AG09309 (cell line): ENCODE results near the gene NDUFS1.

Source experiments
- DNase-seq: peaks from one replicate; pipeline ENCODE4 v3.0.0-alpha.2; 2010; ENCODE audit warnings: low read depth
- H3K4me3 ChIP-seq: 2 replicates; pipeline ENCODE4 v1.5.1; 2011; ENCODE audit warnings: mild to moderate bottlenecking, low read depth, low read length, moderate library complexity; ENCODE audit not compliant: control insufficient read depth
- TF ChIP-seq, protein P1 (sequence below): IDR thresholded peaks from 2 replicates; pipeline ENCODE4 v1.5.1; 2011; ENCODE audit warnings: mild to moderate bottlenecking, low read depth, low read length, inconsistent platforms; ENCODE audit not compliant: insufficient read depth, control insufficient read depth; ENCODE audit errors: missing control alignments

NDUFS1 gene

GRCh38 chr2:206068207-206068606 lies 91.0 kb downstream of the NDUFS1 start:
- no peak overlapping the region for H3K4me3 ChIP-seq
- TF ChIP-seq, protein P1, sequence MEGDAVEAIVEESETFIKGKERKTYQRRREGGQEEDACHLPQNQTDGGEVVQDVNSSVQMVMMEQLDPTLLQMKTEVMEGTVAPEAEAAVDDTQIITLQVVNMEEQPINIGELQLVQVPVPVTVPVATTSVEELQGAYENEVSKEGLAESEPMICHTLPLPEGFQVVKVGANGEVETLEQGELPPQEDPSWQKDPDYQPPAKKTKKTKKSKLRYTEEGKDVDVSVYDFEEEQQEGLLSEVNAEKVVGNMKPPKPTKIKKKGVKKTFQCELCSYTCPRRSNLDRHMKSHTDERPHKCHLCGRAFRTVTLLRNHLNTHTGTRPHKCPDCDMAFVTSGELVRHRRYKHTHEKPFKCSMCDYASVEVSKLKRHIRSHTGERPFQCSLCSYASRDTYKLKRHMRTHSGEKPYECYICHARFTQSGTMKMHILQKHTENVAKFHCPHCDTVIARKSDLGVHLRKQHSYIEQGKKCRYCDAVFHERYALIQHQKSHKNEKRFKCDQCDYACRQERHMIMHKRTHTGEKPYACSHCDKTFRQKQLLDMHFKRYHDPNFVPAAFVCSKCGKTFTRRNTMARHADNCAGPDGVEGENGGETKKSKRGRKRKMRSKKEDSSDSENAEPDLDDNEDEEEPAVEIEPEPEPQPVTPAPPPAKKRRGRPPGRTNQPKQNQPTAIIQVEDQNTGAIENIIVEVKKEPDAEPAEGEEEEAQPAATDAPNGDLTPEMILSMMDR, result no peak
- DNase-seq, result no peak
